Embryonic facial prominence (tissue), 1 donor: ENCODE results near the gene ATE1.

Experiments
- DNase-seq: peaks from one replicate; pipeline ENCODE4 v3.0.0-alpha.2; 2016; ENCODE audit errors: extremely low spot score

ATE1 gene

DNA sequence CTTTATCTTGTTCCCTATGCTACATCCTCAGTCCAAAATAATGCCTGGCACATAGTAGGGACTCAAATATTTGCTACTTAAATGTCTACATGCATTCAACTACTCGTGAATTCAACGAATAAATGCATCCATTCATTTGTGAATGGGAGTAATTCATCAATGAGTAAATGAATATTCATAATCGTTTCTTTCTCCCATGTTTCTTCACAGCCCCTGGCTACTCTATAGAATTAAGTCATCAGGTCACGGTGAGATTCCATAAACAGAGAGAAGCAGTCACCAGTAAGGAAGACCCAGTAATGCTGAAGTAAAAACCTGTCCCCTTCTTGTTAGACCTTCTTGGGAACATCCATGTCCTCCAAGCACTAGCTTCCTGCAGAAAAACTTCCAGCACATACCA is 48.4 kb downstream of the ATE1 start:
- no peak for DNase-seq

- DNase-seq: no peak
Measured at GRCh38 chr10:121873236-121873635, 54.6 kb downstream of the ATE1 start.

- DNase-seq: no peak
Measured at GRCh38 chr10:121870413-121870812, 57.4 kb downstream of the ATE1 start.

DNA sequence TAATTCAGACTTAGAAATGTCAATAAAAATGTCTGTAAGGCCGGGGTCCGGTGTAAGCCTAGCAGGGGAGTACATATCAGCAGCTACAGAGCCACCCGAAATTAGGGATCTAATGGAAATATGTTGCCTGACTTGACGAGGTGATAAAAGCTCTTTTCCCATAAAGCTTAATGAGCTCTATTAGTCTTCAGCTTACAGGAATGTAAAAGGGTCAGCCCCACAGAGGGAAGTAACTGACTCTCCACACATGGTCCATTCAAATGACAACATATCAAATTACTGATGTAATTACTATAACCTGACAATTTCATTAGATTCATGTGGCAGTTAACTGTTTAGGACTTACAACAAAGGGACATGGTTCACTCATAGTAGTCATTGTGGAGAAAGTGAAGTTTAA is 62.3 kb downstream of the ATE1 start:
- DNase-seq: no peak

- DNase-seq: no peak
Measured at GRCh38 chr10:121864653-121865052, 63.2 kb downstream of the ATE1 start.

GRCh38 chr10:121864168-121864567 is 63.7 kb downstream of the ATE1 start:
- no peak for DNase-seq

DNA sequence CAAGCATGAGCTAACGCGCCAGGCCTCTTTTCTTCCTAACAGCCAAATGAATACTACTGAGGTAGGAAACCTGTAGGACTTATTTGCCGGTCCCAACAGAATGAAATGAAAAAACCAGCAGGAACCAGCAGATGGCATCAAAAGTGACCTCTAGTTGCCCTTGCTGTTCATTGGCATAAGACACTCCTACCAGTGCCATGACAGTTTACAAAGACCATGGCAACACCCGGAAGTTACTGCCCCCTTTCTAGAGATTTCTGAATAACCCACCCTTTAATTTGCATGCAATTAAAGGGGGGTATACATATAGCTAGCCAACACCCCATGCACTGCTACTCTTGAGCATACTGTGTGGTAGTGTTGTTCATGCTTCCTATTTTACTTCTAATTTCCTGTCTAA is 65.2 kb downstream of the ATE1 start:
- DNase-seq: no peak

DNA sequence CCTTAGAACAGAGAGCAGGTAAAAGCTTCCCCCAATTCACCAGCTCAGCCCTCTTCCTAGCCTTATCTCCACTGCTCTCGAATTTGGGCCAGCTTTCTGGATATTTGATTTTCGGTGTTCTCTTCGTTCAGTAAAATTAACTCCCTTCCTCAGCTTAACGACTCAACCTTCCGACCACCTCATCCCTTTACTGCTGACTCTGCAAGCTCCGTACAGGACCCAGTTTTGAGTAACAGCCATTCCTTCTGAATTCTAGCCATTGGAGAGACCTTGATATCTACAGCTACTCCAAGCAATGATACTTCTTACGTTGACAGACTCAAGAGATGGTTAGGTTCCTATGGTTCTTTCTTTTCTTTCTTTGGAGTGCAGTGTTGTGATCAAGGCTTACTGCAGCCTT is 65.8 kb downstream of the ATE1 start:
- no peak for DNase-seq

DNA sequence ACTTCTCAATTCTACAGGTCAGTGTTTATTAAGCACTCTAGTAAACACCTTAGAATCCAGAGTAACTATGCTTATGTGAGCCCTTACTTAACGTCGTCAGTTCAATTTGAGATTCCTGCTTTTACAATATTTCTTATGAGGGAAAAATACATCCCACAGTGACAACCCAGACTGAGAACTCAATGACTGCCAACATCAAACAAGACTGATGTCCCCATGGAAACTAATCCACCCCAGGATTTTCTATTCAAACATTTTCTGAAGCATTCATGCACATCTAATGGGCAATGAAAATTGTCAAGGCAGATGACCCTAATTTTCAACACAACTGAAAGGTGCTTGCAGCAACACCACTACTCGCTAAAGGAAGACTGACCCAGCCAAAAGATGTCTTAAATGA is 67.0 kb downstream of the ATE1 start:
- no peak for DNase-seq

- no peak for DNase-seq
Measured at GRCh38 chr10:121854809-121855445, 72.9 kb downstream of the ATE1 start.

DNA sequence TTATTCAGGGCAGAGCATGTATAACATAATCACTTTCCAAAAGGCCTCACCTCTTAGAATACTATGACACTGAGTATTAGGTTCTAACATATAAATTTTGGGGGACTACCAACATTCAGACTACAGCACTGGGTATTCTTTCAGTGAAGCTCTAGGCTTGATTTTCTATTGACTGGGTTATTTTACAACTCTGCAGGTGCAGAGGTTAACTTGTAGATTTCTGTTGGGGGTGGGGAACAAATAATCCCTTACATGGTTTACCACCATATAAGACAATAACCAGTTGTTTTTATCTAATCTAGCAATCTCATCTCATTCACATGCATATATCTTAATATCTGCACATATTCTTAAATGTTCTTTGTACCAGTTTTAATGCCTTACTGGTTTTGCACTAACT is 73.9 kb downstream of the ATE1 start:
- DNase-seq: no peak

- no peak for DNase-seq
Measured at GRCh38 chr10:121851786-121852185, 76.0 kb downstream of the ATE1 start.

- no peak for DNase-seq
Measured at GRCh38 chr10:121848082-121848481, 79.7 kb downstream of the ATE1 start.

DNA sequence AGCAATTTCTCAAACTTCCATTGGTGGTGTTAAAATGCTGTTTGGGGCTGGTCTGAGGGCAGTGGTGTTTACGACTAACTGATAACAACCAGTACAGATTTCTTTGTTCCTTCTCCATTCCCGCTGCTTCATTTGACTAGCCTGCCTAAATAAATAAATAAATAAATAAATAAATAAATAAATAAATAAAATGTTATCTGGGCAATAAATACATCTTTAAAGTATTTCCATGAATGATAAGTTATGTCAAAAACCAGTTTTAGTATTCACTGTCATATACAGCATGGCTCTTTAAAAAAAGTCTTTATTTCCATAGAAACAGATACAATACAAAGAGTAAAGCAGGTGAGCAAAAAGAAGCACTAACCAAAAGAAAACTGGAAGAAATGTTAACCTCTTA is 81.3 kb downstream of the ATE1 start:
- DNase-seq: no peak

DNA sequence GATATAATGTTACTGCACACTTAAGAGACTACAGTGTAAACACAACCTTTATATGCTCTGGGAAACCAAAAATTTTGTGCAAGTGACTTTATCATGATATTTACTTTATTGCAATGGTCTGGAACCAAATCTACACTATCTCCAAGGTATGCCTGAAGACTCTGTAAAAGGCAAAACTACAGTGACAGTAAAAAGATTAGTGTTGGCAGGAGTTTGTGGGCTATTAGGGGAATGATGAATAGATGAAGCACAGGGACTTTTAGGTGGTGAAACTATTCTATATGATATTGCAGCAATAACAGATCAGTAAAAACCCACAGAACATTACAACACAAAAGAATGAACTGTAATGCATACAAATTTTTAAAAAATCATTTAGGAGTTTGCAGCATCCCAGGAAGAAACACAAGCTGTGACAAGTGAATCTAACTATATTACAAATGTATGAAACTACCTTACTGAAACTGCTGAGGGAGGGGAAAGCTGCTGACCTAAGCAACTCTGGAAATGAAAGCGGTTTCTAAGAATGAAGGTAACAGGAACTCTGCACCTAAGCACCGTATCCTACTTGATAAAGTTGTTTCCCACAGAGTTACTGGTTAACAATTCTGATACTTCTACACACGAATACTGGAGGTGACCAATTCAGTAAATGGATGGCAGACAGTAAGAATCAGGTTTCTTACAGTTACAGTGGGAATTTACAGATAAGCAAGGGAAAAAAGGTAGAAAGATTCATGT is 82.6 kb downstream of the ATE1 start:
- no peak for DNase-seq

DNA sequence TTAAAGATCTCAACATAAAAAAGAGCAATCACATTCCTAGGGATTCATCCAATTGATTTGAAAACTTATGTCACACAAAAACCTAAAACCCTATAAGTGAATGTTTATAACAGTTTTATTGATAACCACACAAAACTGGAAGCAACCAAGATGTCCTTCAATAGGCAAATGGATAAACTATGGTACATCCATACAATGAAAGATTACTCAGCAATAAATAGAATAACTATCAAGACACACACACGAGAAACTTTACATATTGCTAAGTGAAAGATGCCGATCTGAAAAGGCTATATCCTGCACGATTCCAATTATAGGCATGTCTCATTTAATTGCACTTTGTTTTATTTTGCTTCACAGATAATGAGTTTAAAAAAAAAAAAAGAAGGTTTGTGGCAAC is 83.3 kb downstream of the ATE1 start:
- no peak for DNase-seq

- DNase-seq: no peak
Measured at GRCh38 chr10:121843379-121843778, 84.5 kb downstream of the ATE1 start.

- DNase-seq: no peak
Measured at GRCh38 chr10:121841862-121842261, 86.0 kb downstream of the ATE1 start.

GRCh38 chr10:121838931-121839330 is 88.9 kb downstream of the ATE1 start:
- no peak for DNase-seq

DNA sequence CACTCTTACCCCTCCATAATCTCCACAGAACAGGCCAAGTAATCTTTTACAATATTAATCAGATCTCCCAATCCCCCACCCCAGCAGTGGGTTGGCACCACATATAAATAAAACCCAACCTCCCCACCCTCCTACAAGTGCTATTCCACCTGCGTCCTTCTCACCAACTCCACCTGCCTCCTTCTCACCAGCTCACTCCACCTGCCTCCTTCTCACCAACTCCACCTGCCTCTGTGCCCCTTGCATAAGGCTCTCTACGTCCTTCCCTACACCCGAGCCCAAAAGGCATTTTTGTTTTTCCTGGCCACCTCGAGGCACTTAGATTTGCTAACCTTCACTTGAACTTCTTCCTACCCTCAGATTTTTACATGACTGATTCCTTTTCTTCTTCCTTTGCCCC is 89.7 kb downstream of the ATE1 start:
- DNase-seq: no peak

DNA sequence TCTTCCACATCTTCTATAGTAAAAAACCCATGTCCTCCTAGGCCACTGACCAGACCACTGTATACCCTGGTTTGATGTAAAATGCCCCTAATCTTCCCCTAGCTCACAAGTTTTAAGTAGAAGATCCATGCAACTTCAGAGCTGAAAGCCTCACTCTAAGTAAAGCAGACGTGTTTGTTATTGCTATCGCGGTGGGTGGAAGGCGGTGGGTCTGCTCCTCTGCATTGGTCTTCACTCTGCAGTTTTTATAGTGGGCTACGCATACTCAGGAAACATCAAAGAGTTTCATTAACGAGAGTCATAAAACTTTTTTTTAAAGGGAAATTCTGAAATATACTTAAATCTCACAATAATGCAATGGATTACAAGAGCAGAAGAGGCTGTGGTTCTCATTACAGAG is 91.7 kb downstream of the ATE1 start:
- no peak for DNase-seq

- no peak for DNase-seq
Measured at GRCh38 chr10:121835376-121835775, 92.5 kb downstream of the ATE1 start.

- DNase-seq: no peak
Measured at GRCh38 chr10:121834757-121835156, 93.1 kb downstream of the ATE1 start.

- no peak for DNase-seq
Measured at GRCh38 chr10:121833387-121833786, 94.4 kb downstream of the ATE1 start.
